Body of pancreas (tissue), 4 donors: ENCODE measurements around the gene CCSER1.

Experiments used
- POLR2A ChIP-seq, 3 donors: fragments of 450-650 bp; IDR thresholded peaks; one replicate each; pipeline ENCODE4 v1.6.1; 2016; ENCODE audit warnings: antibody characterized with exemption in 3 of 3, mild to moderate bottlenecking in 2 of 3
- TF ChIP-seq, protein P1 (sequence below), 7 experiments: fragments of 450-650 bp in 4 of 7; fragments of 200-600 bp in 3 of 7; sonication (generic) in 3 of 7; IDR thresholded peaks; one replicate each; pipeline ENCODE4 v1.5.1; 2016 to 2019; ENCODE audit warnings: antibody characterized with exemption in 7 of 7

DNA sequence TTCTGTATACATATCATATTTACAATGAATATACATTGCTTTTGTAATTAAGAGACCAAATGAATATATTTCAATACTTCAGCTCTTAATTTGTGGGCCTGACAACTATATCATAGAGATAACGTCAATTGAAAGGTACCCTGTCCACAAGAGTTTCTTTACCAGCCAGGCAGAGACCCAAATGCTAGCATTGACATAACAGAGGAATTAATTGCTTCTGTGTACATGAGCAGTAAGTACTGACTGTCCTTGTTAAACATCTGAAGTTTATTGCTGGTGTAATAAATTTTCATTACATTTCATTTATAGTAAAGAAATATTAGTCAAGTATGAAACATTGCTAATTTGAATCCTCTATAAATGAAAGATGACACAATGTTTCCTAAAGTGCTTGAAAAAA, 910.8 kb downstream of the CCSER1 start:
- TF ChIP-seq, protein P1, sequence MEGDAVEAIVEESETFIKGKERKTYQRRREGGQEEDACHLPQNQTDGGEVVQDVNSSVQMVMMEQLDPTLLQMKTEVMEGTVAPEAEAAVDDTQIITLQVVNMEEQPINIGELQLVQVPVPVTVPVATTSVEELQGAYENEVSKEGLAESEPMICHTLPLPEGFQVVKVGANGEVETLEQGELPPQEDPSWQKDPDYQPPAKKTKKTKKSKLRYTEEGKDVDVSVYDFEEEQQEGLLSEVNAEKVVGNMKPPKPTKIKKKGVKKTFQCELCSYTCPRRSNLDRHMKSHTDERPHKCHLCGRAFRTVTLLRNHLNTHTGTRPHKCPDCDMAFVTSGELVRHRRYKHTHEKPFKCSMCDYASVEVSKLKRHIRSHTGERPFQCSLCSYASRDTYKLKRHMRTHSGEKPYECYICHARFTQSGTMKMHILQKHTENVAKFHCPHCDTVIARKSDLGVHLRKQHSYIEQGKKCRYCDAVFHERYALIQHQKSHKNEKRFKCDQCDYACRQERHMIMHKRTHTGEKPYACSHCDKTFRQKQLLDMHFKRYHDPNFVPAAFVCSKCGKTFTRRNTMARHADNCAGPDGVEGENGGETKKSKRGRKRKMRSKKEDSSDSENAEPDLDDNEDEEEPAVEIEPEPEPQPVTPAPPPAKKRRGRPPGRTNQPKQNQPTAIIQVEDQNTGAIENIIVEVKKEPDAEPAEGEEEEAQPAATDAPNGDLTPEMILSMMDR (IDR thresholded peaks at IDR 0.05), result no peak
- no peak for TF ChIP-seq POLR2A (IDR thresholded peaks at IDR 0.05)
